ENCODE measurements around the gene ARL15.

ARL15 gene

DNA sequence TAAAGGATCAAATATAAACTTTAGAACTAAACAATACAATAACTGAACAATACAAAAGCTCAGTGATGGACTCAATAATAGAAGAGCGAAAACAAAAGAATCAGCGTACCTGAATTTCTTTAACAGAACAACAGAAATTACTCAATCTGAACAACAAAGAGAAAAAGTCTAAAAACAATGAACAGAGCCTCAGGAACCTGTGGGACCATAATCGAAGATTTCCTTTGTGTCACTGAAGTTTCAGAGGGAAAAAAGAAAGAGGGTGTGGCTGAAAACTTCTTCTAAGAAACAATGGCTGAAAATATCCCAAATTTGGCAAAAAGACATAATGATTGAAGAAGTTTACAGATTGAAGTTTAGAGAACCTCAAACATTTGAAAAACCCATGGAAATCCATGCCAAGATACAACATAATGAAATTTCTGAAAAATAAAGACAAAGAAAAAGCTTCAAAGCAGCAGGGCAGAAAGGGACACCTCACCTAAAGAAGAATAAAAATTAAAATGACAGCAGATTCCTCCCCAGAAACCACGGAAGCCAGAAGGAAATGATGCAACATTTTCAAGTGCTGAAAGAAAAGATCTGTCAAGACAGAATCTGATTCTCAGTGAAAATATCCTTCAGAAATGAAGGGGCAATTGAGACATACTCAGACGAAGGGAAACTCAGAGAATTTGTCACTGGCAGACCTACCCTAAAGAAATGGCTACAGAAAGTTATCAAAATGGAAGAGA, 288.8 kb downstream of the ARL15 start:
- peak overlapping the region; percentile 33 for H3K27ac ChIP-seq (replicated peaks)
- TF ChIP-seq GABPA (IDR thresholded peaks at IDR 0.05; ENCODE audit: low read depth) (no peak), POLR2AphosphoS5 (IDR thresholded peaks at IDR 0.05; ENCODE audit: low read depth) (no peak)
- TF ChIP-seq, protein P1, sequence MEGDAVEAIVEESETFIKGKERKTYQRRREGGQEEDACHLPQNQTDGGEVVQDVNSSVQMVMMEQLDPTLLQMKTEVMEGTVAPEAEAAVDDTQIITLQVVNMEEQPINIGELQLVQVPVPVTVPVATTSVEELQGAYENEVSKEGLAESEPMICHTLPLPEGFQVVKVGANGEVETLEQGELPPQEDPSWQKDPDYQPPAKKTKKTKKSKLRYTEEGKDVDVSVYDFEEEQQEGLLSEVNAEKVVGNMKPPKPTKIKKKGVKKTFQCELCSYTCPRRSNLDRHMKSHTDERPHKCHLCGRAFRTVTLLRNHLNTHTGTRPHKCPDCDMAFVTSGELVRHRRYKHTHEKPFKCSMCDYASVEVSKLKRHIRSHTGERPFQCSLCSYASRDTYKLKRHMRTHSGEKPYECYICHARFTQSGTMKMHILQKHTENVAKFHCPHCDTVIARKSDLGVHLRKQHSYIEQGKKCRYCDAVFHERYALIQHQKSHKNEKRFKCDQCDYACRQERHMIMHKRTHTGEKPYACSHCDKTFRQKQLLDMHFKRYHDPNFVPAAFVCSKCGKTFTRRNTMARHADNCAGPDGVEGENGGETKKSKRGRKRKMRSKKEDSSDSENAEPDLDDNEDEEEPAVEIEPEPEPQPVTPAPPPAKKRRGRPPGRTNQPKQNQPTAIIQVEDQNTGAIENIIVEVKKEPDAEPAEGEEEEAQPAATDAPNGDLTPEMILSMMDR (IDR thresholded peaks at IDR 0.05; ENCODE audit: insufficient read depth, low read length), result no peak
- no peaks in the 10 kb centered on the region for H3K27me3 ChIP-seq (ENCODE audit: insufficient read depth, poor library complexity, severe bottlenecking)
- peak in 1 of 2 experiments; percentile 49 for DNase-seq (ENCODE audit: low read depth in 1 of 2, low spot score in 1 of 2)
- no peak overlapping the region for H3K4me3 ChIP-seq (replicated peaks; ENCODE audit: insufficient read depth, low read length)

DNA sequence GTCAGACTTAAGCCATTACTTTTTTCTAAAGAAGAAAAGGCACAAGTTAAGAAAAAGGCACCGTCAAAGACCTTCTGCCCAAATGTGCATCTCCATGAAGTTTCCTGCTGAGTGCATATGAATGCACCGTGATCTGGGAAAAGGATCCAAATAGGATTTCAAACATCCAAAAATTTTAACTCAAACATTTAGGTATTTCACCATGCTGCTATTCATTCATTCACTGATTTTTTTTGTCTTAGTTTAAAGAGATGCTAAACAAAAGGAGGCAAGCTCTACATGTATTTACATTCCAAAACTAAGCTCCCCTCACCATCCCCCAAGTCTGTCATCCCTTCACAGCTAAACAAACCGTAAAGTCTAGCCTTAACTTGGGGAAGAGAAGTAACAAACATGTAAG, 291.9 kb downstream of the ARL15 start:
- no peak overlapping the region for H3K4me3 ChIP-seq (replicated peaks; ENCODE audit: insufficient read depth, low read length)
- H3K27ac ChIP-seq (replicated peaks), result no peak overlapping the region
- TF ChIP-seq GABPA (IDR thresholded peaks at IDR 0.05; ENCODE audit: low read depth) (no peak), POLR2AphosphoS5 (IDR thresholded peaks at IDR 0.05; ENCODE audit: low read depth) (no peak), SPI1 (IDR thresholded peaks at IDR 0.05; ENCODE audit: borderline replicate concordance, low read depth) (no peak)
- TF ChIP-seq, protein P1 (IDR thresholded peaks at IDR 0.05; ENCODE audit: insufficient read depth, low read length), result no peak
- TF ChIP-seq, protein P2, sequence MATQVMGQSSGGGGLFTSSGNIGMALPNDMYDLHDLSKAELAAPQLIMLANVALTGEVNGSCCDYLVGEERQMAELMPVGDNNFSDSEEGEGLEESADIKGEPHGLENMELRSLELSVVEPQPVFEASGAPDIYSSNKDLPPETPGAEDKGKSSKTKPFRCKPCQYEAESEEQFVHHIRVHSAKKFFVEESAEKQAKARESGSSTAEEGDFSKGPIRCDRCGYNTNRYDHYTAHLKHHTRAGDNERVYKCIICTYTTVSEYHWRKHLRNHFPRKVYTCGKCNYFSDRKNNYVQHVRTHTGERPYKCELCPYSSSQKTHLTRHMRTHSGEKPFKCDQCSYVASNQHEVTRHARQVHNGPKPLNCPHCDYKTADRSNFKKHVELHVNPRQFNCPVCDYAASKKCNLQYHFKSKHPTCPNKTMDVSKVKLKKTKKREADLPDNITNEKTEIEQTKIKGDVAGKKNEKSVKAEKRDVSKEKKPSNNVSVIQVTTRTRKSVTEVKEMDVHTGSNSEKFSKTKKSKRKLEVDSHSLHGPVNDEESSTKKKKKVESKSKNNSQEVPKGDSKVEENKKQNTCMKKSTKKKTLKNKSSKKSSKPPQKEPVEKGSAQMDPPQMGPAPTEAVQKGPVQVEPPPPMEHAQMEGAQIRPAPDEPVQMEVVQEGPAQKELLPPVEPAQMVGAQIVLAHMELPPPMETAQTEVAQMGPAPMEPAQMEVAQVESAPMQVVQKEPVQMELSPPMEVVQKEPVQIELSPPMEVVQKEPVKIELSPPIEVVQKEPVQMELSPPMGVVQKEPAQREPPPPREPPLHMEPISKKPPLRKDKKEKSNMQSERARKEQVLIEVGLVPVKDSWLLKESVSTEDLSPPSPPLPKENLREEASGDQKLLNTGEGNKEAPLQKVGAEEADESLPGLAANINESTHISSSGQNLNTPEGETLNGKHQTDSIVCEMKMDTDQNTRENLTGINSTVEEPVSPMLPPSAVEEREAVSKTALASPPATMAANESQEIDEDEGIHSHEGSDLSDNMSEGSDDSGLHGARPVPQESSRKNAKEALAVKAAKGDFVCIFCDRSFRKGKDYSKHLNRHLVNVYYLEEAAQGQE (IDR thresholded peaks at IDR 0.05; ENCODE audit: insufficient replicate concordance, low read depth), result no peak
- no peaks in the 10 kb centered on the region for H3K27me3 ChIP-seq (ENCODE audit: insufficient read depth, poor library complexity, severe bottlenecking)
- DNase-seq (ENCODE audit: low read depth in 1 of 2, low spot score in 1 of 2), result no peak

DNA sequence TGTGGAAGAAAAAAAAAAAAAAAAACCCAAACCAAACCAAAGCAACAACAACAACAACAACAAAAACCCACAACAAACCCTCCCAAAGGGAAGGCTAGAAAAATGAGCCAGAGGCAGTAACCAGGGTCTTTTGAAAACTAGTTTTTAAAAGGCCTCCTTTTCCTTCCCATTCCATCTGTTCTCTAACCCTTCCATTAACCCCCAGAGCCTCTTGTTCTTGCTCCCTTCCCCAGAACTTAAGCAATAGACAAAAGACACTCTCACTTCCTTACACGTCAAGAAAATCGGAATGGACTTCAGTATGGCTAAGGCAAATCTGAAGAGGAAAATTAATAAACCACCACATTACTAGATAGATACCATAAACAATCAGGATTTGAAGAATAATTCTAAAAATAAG, 292.8 kb downstream of the ARL15 start:
- Histone ChIP-seq H3K27me3 (ENCODE audit: insufficient read depth, poor library complexity, severe bottlenecking) (no peaks in the 10 kb centered on the region), H3K27ac (replicated peaks) (no peak overlapping the region), H3K4me3 (replicated peaks; ENCODE audit: insufficient read depth, low read length) (no peak overlapping the region)
- TF ChIP-seq, protein P2 (IDR thresholded peaks at IDR 0.05; ENCODE audit: insufficient replicate concordance, low read depth), result no peak
- TF ChIP-seq, protein P1 (IDR thresholded peaks at IDR 0.05; ENCODE audit: insufficient read depth, low read length), result no peak
- no peak for TF ChIP-seq SPI1 (IDR thresholded peaks at IDR 0.05; ENCODE audit: borderline replicate concordance, low read depth)
- no peak for TF ChIP-seq POLR2AphosphoS5 (IDR thresholded peaks at IDR 0.05; ENCODE audit: low read depth)
- no peak for TF ChIP-seq GABPA (IDR thresholded peaks at IDR 0.05; ENCODE audit: low read depth)
- DNase-seq (ENCODE audit: low read depth in 1 of 2, low spot score in 1 of 2), result no peak
